Activated naive CD8-positive, alpha-beta T cell treated with anti-CD3 and anti-CD28 coated beads, Interleukin-2, amount 10 ng/mL, durations not matched to agents 7 days and 5 days (primary cell): ENCODE data around the gene PFDN4. TPM values are rescaled to one million over a fixed set of nuclear protein-coding genes. Genes with fewer than 3 reads are reported as not detected.
A peak's percentile ranks its signal among the peaks of the same experiment; 100 is the strongest.

Experiments
- ATAC-seq: fragments of 150-1000 bp; cut with Tn5 transposase; one replicate; pipeline ENCODE4 v1.10.0; 2021; ENCODE audit warnings: low read depth, moderate library complexity
- POLR2A ChIA-PET: fragments of 350-600 bp; sonication (Branson Sonifier 250); formaldehyde crosslinking; loops from one replicate; lab custom pipeline; 2021; ENCODE audit warnings: antibody characterized with exemption; lab: Charles Lee
- DNase-seq: peaks from one replicate; pipeline ENCODE4 v3.0.0; 2021
- H3K27ac Mint-ChIP-seq: one replicate; pipeline ENCODE4 v1.8.0; 2022; ENCODE audit warnings: mild to moderate bottlenecking, mixed read lengths
- H3K27me3 Mint-ChIP-seq: one replicate; pipeline ENCODE4 v1.8.0; 2022; ENCODE audit warnings: mild to moderate bottlenecking, moderate library complexity, mixed read lengths
- H3K36me3 Mint-ChIP-seq: one replicate; pipeline ENCODE4 v1.8.0; 2021; ENCODE audit warnings: mild to moderate bottlenecking, mixed read lengths
- H3K4me1 Mint-ChIP-seq: one replicate; pipeline ENCODE4 v1.8.0; 2021; ENCODE audit warnings: mixed read lengths
- H3K4me3 Mint-ChIP-seq: one replicate; pipeline ENCODE4 v1.8.0; 2022; ENCODE audit warnings: mild to moderate bottlenecking, moderate library complexity, mixed read lengths
- H3K9me3 Mint-ChIP-seq: one replicate; pipeline ENCODE4 v1.8.0; 2021; ENCODE audit warnings: mixed read lengths
- total RNA-seq, 2 experiments: library from RNA; stranded (reverse); gene quantifications; one replicate each; pipeline ENCODE4 v1.2.3, GENCODE V29; 2021

Gene PFDN4
- total RNA-seq, 2 experiments from 2014 or later: 16.5 to 18.6 TPM

DNA sequence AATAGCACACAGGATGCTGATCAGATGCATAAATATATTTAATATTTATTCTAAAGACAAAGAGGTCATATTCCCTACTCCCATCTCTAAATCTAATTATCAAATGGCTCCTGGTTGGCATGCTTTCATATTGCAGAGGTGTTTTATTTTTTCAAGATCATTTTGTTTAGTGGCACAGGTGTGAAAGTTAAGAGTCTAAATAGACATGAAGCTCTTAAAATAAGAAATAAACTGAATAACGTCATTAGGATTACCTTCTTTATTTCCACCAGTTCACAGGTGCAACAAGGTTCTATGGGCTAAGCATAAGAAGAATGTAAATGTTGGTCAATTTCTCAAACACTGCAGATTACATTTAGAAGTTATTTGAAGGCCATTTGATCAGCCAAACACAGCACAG is 27.0 kb upstream of the PFDN4 start:
- ATAC-seq: no peak
- Mint-ChIP-seq H3K27ac (no peak overlapping the region), H3K4me1 (no peaks in the 10 kb centered on the region), H3K9me3 (no peaks in the 10 kb centered on the region), H3K4me3 (no peak overlapping the region), H3K36me3 (no peaks in the 10 kb centered on the region), H3K27me3 (peaks cover 38% of the 10 kb centered on the region)
- DNase-seq: no peak
- POLR2A ChIA-PET: no interaction called here

DNA sequence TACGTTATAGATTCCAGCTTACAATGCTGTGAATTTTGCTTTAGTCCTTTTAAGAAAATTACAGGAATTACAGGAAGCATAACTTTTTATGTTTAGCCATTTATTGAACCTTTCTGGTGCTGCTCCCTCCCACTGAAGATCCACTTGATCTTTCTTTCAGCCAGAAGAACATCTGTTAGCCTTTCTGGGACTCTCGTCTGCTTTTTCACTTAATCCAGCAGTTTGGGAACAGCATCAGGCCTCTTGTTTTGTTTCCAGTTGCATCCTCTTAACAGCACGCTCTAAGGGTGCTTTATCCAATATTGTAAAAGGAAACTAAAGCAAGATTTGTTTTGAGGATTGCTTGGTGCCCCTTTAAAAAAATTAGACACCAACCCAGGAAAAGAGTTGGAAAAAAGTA is 23.8 kb upstream of the PFDN4 start:
- no peak overlapping the region for H3K27ac Mint-ChIP-seq
- peaks cover 19% of the 10 kb centered on the region for H3K27me3 Mint-ChIP-seq
- no peak overlapping the region for H3K4me3 Mint-ChIP-seq
- H3K9me3 Mint-ChIP-seq: no peaks in the 10 kb centered on the region
- H3K4me1 Mint-ChIP-seq: no peaks in the 10 kb centered on the region
- DNase-seq (no peak), ATAC-seq (no peak)
- POLR2A ChIA-PET: no interaction called here
- H3K36me3 Mint-ChIP-seq: no peaks in the 10 kb centered on the region

DNA sequence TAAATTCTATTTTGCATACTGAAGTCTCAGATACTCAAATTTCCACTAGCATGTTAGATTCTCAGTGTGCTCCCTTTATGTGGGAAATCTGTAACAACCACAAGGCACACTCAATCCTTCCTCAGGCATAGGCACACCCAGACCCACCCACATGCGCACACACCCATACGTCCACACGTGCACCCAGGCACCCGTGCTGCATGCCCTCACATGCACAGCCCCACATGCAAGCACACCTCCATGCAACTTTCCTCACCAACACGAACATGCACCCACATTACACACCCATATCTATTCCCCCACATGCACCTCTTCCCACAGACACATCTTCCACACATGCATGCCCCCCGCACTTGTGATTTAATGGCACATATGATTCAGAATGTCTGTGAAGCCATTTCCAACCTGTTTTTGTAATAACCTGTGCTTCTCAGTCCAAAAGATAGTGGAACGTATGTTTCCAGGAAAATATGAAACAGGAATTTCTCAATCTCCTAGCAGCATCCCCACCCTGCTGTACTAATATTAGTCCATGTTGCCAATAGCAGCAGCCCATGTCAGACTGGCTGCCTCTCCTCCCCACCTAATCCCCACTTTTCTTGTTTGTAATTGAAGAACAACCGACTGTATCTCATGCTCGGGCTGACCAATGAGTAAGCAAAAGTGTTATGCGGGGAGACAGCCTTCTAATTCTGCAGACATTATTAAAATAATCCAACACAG is 22.8 kb upstream of the PFDN4 start:
- ATAC-seq (no peak), DNase-seq (no peak)
- no peaks in the 10 kb centered on the region for H3K36me3 Mint-ChIP-seq
- POLR2A ChIA-PET: no interaction called here
- H3K27ac Mint-ChIP-seq: no peak overlapping the region
- peaks cover 19% of the 10 kb centered on the region for H3K27me3 Mint-ChIP-seq
- H3K9me3 Mint-ChIP-seq: no peaks in the 10 kb centered on the region
- H3K4me1 Mint-ChIP-seq: no peaks in the 10 kb centered on the region
- no peak overlapping the region for H3K4me3 Mint-ChIP-seq

DNA sequence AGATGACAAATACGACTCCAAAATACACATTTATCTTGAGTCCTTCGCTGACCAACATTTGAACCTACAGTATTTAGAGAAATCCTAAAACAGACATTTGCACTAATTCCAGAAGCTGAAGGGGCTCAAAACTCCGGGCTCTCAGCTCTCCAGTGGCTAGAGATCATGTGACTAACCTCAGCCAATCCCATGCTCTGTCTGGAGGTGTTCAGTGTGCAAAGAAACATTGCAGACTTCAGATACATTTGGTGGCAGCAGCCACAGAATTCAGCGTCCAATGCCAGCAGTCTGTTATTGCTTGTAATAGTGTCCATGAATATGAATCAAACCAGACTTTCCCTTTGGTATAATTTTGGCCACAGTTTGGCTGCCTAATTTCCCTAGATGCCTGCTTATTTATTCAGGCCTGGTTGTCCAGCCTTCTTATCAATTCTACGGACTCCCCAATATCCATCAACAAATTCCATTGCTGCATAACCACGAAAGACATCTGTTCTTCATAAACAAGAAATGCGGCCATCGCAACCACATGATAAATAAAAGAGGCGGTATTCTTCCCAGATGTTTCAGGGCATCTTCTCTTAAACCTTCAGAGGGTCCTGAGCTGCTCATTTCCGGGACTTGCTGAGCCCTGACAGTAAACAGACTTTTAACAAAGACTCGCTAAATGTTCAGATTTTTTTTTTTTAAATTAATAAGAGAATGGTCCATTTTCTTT is 19.6 kb upstream of the PFDN4 start:
- Mint-ChIP-seq H3K4me1 (no peaks in the 10 kb centered on the region), H3K27me3 (peaks cover 5% of the 10 kb centered on the region), H3K9me3 (no peaks in the 10 kb centered on the region), H3K36me3 (no peaks in the 10 kb centered on the region), H3K27ac (no peak overlapping the region), H3K4me3 (no peak overlapping the region)
- DNase-seq: no peak
- no peak for ATAC-seq
- POLR2A ChIA-PET: no interaction called here

DNA sequence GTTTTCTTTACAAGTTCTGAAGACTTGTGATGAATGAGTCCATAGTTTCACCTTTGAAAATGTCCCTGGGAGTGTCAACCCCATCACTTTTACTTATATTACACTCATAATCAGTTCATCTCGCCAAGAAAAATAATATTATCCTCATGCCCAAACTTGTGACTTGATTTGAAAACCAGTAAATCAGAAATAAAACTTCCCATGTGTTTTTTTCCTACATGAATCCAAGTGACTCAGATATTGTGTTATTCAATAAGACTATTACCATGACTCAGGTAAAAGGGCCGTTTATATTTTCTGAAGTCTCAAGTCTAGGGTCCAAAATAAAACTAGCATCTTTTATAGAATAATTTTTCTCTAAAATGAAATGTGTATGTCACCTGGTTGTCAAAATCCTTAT is 18.3 kb upstream of the PFDN4 start:
- DNase-seq (no peak), ATAC-seq (no peak)
- H3K27ac Mint-ChIP-seq: no peak overlapping the region
- POLR2A ChIA-PET: no interaction called here
- no peak overlapping the region for H3K4me3 Mint-ChIP-seq
- no peaks in the 10 kb centered on the region for H3K9me3 Mint-ChIP-seq
- no peaks in the 10 kb centered on the region for H3K4me1 Mint-ChIP-seq
- H3K27me3 Mint-ChIP-seq: no peaks in the 10 kb centered on the region
- H3K36me3 Mint-ChIP-seq: no peaks in the 10 kb centered on the region

DNA sequence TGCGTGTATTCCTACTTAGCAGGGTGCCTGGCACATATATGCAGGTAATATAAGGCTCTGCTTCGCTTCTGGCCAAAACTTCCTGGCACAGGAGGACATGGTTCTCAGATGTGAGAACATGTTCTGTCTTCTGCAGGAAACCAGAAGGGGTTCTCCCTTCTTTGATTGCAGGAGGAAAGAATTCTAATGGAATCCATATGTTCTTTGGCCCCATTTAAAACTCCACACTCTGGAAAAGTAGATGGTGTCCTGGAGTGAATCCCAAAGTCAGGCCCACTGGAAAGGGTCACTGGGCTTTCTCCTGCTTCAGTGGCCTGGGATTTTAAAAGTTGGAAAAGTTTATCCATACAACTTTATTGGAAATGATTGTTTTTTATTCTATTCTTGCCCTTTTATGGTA is 17.7 kb upstream of the PFDN4 start:
- H3K9me3 Mint-ChIP-seq: no peaks in the 10 kb centered on the region
- DNase-seq (no peak), ATAC-seq (no peak)
- POLR2A ChIA-PET: no interaction called here
- no peaks in the 10 kb centered on the region for H3K4me1 Mint-ChIP-seq
- H3K4me3 Mint-ChIP-seq: no peak overlapping the region
- H3K27me3 Mint-ChIP-seq: no peaks in the 10 kb centered on the region
- no peaks in the 10 kb centered on the region for H3K36me3 Mint-ChIP-seq
- H3K27ac Mint-ChIP-seq: no peak overlapping the region

DNA sequence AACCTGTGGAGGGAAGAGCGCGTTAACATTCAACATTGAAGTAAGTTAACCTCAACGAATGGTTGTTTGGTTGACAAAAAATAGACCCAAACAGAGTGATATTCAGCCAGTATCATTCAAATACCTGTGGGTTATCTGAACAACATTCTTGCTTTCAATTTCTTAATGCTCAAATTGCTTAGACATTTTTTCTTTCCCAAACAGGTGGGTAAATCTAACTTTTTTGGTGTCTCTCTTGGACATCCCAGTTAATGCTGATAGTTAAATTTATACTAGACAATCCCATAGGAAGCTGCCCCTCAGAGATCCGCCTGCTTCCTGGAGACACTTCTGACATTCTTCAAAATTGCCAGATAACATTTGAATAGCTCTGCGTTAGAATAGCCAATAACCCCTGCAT is 14.1 kb upstream of the PFDN4 start:
- Mint-ChIP-seq H3K4me3 (no peak overlapping the region), H3K27ac (no peak overlapping the region), H3K27me3 (peaks cover 2% of the 10 kb centered on the region), H3K36me3 (no peaks in the 10 kb centered on the region), H3K4me1 (no peaks in the 10 kb centered on the region), H3K9me3 (no peaks in the 10 kb centered on the region)
- ATAC-seq (no peak), DNase-seq (no peak)
- POLR2A ChIA-PET: no interaction called here

DNA sequence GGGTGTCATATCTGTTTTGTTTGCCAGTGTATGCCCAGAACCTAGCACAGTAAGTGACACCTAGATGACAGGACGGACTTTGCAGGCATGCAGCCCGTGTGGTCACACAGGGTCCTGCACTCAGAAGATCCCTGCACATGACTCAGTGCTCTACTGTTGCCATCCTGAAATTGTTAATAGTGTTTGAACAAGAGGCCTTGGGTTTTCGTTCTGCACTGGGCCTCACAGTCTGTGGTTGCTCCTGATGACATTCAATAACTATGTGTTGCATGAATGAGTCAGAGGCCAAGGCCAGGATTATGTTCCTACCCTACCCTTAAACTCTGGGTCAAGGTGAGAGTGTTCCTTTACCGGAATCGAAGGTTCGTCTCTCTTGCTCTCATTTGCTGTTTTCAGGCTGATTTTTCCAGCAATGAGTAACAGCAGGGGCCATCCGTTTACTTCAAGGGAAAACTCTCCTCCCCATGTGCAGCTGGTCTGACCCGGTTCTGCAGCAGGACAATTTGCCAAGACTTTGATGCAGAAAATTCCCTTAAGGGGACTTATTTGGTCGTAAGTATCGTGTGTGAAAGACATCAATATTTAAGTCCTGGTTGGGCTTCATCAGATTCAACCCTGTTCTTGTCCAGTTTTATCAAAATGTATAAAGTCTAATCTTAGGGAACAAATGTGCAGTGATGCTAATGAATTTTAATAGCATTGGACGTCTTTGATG is 13.0 kb upstream of the PFDN4 start:
- DNase-seq (no peak), ATAC-seq (no peak)
- Mint-ChIP-seq H3K27me3 (peaks cover 2% of the 10 kb centered on the region), H3K9me3 (no peaks in the 10 kb centered on the region), H3K4me1 (peaks cover 3% of the 10 kb centered on the region), H3K36me3 (no peaks in the 10 kb centered on the region), H3K4me3 (no peak overlapping the region), H3K27ac (no peak overlapping the region)
- POLR2A ChIA-PET: no interaction called here

DNA sequence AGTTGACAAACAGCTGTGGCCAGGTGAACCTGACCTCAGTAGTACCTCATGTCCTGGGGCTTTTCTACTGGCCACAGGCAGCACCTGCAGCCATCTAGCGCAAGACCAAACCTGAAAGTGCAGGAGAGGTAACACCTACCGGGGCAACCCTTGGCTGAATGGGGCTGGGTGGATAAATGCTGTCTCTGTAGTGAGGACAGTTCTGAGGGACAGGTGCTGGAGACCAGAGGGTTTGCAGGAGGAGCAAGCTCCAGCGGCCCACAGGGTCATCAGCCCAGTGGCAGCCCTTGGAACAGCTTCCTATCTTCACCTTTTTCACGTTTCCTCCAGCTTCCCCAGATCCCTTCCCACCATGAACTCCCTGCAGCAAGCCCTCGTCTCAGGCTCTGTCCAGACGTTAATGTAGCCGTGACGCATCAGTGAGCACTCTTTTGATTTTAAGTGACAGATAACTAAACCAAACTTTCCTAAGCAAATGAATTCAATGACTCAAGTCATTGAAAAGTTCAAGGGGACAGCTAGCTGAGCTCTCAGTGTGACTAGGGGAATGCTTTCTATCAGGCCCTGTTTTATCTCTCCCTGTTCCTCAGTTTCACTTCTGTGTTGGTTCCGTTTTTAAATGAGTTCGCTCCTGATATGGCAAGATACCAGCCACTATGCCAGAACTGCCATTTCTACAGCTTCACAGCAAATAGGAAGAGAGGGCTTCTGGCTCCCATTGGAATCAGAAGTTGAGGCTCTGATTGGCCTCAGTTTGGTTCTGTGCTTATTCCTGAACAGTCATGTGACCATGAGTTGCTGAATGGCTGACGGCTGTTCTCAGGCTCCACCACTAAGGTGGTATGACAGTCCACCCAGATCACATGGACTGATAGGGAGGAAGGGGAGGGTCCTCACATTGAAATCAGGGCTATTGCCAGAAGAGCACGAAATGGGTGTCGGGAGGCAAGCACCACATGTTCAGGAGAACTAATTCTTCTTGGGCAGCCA is 12.1 kb upstream of the PFDN4 start:
- no peak overlapping the region for H3K4me3 Mint-ChIP-seq
- ATAC-seq: no peak
- no peaks in the 10 kb centered on the region for H3K36me3 Mint-ChIP-seq
- peaks cover 2% of the 10 kb centered on the region for H3K27me3 Mint-ChIP-seq
- H3K4me1 Mint-ChIP-seq: peaks cover 3% of the 10 kb centered on the region
- H3K9me3 Mint-ChIP-seq: no peaks in the 10 kb centered on the region
- DNase-seq: no peak
- POLR2A ChIA-PET: no interaction called here
- no peak overlapping the region for H3K27ac Mint-ChIP-seq

DNA sequence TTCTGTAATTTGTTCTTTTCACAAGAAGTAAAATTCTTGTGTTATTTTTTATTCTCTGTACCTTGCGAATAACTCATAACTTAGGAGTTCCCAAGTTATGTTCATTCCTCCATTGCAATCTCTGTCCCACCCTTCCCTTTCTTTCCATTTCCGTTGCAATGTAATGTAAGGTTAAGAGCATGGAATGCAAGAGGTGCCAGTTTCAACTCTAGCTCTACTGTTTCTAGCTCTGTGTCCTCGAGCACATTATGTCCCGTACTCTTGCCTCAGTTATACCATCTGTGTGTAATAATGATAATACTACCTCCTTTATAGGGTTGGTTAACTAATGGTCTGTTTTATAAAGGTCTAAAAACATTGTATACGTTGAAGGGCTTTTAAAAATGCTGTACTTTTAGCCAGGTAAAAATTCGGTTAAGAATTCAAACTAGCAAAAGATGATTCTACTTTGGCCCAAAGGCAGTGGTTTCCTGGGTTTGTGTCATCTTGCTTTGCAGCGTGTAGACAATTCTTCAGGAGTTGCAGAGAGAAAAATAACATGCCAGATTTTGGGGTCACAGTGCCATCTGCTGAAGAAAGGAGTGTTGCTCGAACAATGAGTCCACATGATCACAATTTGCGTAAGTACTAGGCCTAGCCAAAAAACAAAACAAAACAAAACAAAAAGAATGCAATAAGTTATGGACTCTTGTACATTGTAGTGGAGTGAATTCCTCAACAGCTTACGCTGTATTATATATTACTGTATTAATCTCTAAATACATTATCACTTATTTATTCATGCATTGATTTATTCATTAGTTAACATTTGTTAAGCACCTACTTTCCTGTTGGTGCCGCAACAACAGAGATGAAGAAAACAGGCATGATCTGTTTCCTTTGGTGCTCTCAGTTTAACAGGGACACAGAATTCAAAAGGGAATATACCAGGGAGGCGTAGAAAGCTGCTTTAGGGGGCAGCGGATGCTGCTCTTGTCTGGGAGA is 10.0 kb upstream of the PFDN4 start:
- Mint-ChIP-seq H3K27ac (no peak overlapping the region), H3K27me3 (peaks cover 2% of the 10 kb centered on the region), H3K9me3 (no peaks in the 10 kb centered on the region), H3K36me3 (no peaks in the 10 kb centered on the region), H3K4me1 (peaks cover 3% of the 10 kb centered on the region), H3K4me3 (no peak overlapping the region)
- ATAC-seq: no peak
- no peak for DNase-seq
- POLR2A ChIA-PET: no interaction called here

DNA sequence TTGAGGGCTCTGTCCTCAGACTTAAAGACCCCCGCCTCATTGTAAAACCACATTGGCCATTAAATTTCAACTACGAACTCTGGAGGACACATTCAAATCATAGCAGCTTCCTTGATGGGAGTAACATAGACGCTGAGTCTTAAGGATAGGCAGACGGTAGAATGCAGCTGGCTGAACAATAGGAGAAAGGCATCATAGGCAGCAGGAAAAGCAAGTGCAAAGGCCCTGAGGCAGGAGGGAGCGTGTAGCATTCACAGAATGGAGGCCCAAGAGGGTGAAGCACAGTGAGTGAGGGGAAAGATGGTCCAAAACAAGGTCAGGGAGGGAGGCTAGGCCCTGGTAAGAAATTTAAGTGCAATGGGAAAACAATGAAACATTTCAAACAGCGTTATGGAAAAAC is 8.6 kb upstream of the PFDN4 start:
- DNase-seq (no peak), ATAC-seq (no peak)
- Mint-ChIP-seq H3K36me3 (no peaks in the 10 kb centered on the region), H3K27ac (no peak overlapping the region), H3K9me3 (no peaks in the 10 kb centered on the region), H3K27me3 (peaks cover 2% of the 10 kb centered on the region), H3K4me3 (no peak overlapping the region), H3K4me1 (peaks cover 3% of the 10 kb centered on the region)
- POLR2A ChIA-PET: no interaction called here

DNA sequence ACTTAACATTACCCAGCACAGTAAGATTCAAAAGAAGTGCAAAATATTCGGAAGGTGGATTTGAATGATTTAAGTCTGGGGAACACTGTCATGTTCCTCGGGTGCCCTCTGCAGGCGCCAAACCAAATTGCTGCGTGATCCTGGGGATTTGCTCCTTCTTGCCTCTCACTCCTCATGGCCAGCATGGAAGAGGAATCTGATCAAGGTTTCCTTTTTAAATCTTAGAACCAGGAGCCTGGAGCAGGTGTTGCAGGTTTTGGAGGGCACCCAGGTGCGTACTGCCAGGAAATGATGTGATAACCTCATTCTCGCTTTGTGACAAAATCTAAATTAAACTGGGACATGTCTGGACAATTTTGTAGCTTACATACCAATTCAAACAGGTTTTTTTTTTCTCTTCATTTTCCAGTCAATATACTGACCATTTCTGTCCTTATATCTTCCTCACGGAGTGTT is 8.1 kb upstream of the PFDN4 start:
- H3K36me3 Mint-ChIP-seq: no peaks in the 10 kb centered on the region
- H3K4me3 Mint-ChIP-seq: no peak overlapping the region
- peaks cover 2% of the 10 kb centered on the region for H3K27me3 Mint-ChIP-seq
- H3K4me1 Mint-ChIP-seq: peaks cover 3% of the 10 kb centered on the region
- no peak overlapping the region for H3K27ac Mint-ChIP-seq
- peak; percentile 78 for DNase-seq
- ATAC-seq: peak; percentile 60
- no peaks in the 10 kb centered on the region for H3K9me3 Mint-ChIP-seq
- POLR2A ChIA-PET: no interaction called here
